ENCODE data around the gene GALNT9. TPM values are rescaled to one million over a fixed set of nuclear protein-coding genes. Genes with fewer than 3 reads are reported as not detected.

GALNT9 gene
- polyA plus RNA-seq, 2 of the 4 experiments (the other 2 are of a cell fraction): 0.66 to 2.8 TPM

DNA sequence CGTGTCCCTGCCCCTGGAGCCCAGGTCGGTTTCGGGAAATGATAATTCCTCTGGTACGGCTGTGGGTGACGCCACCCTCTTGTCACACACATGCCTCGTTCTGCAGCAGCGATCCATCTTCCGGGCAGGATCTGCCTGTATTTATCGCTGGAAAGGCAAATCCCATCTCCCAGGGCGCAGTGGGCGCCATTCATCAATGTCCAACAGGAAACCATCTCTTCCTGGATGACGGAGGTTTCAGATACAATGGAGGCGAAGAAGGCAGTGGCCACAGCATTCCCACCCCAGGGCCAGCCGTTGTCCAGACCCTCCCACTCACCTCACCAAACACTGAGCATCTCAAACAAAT is 110.9 kb downstream of the GALNT9 start:
- FAIRE-seq (no peak), DNase-seq (ENCODE audit: low read depth in 1 of 2, low spot score in 1 of 2) (no peak), ATAC-seq (no peak)
- WGBS (ENCODE audit: missing lambda C conversion rate): 63% methylated on average over 14 of the region's 14 CpGs
- CTCF ChIA-PET: interaction anchor here (1.1 to 2.0 kb wide), 5 partner anchors 10 to 65 kb away, joined by 4 to 10 read pairs (median 4); no protein-coding TSS in a partner anchor
- H3K4me2 ChIP-seq: no peak overlapping the region
- TF ChIP-seq KDM5A (IDR thresholded peaks at IDR 0.05) (no peak), JUN (IDR thresholded peaks at IDR 0.05) (no peak), MAZ (IDR thresholded peaks at IDR 0.05; ENCODE audit: borderline replicate concordance, low read depth, low read length) (no peak), NR3C1 (IDR thresholded peaks at IDR 0.05) (no peak), PHF8 (IDR thresholded peaks at IDR 0.05; ENCODE audit: borderline replicate concordance, low read depth) (no peak), RNF2 (IDR thresholded peaks at IDR 0.05; ENCODE audit: borderline replicate concordance, low read depth) (no peak)
- TF ChIP-seq, protein P1, sequence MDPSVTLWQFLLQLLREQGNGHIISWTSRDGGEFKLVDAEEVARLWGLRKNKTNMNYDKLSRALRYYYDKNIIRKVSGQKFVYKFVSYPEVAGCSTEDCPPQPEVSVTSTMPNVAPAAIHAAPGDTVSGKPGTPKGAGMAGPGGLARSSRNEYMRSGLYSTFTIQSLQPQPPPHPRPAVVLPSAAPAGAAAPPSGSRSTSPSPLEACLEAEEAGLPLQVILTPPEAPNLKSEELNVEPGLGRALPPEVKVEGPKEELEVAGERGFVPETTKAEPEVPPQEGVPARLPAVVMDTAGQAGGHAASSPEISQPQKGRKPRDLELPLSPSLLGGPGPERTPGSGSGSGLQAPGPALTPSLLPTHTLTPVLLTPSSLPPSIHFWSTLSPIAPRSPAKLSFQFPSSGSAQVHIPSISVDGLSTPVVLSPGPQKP (IDR thresholded peaks at IDR 0.05; ENCODE audit: low read depth, low read length): no peak
- TF ChIP-seq, protein P2, sequence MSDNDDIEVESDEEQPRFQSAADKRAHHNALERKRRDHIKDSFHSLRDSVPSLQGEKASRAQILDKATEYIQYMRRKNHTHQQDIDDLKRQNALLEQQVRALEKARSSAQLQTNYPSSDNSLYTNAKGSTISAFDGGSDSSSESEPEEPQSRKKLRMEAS (IDR thresholded peaks at IDR 0.05): no peak
- H3K9me3 ChIP-seq: peaks cover 3% of the 10 kb centered on the region; the same call in 1 of the 3 replicates
- POLR2A ChIA-PET: no interaction called here
- H3K27ac ChIP-seq: no peak overlapping the region
- H3K4me1 ChIP-seq: peaks cover 6% of the 10 kb centered on the region; the same call in 1 of the 3 replicates
- no peak overlapping the region for H3K4me3 ChIP-seq

DNA sequence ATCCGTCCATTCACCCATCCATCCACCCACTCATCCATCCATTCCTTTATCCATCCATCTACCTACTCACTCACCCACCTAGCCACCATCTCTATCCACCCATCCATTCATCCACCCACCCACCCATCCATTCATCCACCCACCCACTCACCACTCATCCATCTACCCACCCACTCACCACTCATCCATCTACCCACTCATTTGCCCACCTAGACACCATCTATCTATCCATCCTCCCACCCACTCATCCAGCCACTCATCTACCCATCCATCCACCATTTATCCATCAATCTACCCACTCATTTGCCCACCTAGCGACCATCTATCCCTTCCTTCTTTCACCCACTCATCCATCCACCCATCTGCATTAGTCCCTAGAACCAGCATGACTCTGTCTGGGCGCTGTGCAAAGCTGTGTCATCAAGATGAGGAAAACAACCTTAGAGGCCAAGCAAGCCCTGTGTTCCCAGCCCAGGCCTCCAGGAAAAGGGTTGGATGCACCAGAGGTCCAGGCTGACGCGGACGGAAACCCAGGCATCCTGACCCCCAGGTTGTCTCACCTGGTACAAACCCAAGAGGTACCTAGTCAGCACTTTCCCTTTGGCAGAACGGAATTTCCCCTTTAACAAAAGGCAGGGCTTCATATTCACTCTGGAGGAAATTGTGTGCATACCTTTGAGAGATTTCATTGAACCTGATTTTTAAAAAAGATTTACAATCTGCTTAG is 111.4 kb downstream of the GALNT9 start:
- ATAC-seq: no peak
- Histone ChIP-seq H3K27ac (no peak overlapping the region), H3K4me2 (no peak overlapping the region), H3K4me3 (no peak overlapping the region), H3K4me1 (peaks cover 6% of the 10 kb centered on the region; the same call in 1 of the 3 replicates), H3K9me3 (peaks cover 3% of the 10 kb centered on the region; the same call in 1 of the 3 replicates)
- DNase-seq (ENCODE audit: low read depth in 1 of 2, low spot score in 1 of 2): no peak
- ChIA-PET POLR2A (no interaction called here), CTCF (interaction anchor here (1.4 kb wide), 1 partner anchor 22 kb away, joined by 4 read pairs; no protein-coding TSS in a partner anchor)
- no peak for FAIRE-seq
- TF ChIP-seq RAD21 (conservative IDR thresholded peaks at IDR 0.05 in 1 of 2, IDR thresholded peaks at IDR 0.05 in 1 of 2): no peak
- TF ChIP-seq MAZ (IDR thresholded peaks at IDR 0.05; ENCODE audit: borderline replicate concordance, low read depth, low read length): no peak
- peak; percentile 50 for TF ChIP-seq MAFK (IDR thresholded peaks at IDR 0.05; ENCODE audit: partially characterized antibody)
- no peak for TF ChIP-seq TP53 (CRISPR knock-in tag; IDR thresholded peaks at IDR 0.05)
- 23% methylated on average over 7 of the region's 7 CpGs for WGBS (ENCODE audit: missing lambda C conversion rate)

DNA sequence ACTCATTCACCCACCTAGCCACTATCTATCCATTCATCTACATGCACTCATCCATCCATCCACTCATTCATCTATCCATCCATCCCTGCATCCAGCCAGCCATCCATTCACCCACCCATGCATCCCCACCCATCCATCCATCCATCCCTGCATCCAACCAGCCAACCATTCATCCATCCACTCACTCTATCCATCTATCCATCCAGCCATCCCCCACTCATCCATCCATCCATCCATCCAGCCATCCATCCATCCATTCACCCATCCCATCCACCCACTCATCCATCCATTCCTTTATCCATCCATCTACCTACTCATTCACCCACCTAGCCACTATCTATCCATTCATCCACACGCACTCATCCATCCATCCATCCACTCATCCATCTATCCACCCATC is 112.0 kb downstream of the GALNT9 start:
- H3K27ac ChIP-seq: no peak overlapping the region
- TF ChIP-seq JUNB (IDR thresholded peaks at IDR 0.05) (no peak), CHD2 (IDR thresholded peaks at IDR 0.05; ENCODE audit: low read length, partially characterized antibody) (no peak), POLR2AphosphoS2 (conservative IDR thresholded peaks at IDR 0.05; ENCODE audit: low read length) (no peak), FOSB (CRISPR knock-in tag; IDR thresholded peaks at IDR 0.05) (no peak), PHF8 (IDR thresholded peaks at IDR 0.05; ENCODE audit: borderline replicate concordance, low read depth) (no peak), EHMT2 (IDR thresholded peaks at IDR 0.05; ENCODE audit: low read depth) (no peak), SREBF2 (IDR thresholded peaks at IDR 0.05) (no peak), RFX5 (IDR thresholded peaks at IDR 0.05) (no peak), TFCP2L1 (CRISPR knock-in tag; IDR thresholded peaks at IDR 0.05) (no peak)
- TF ChIP-seq, protein P3, sequence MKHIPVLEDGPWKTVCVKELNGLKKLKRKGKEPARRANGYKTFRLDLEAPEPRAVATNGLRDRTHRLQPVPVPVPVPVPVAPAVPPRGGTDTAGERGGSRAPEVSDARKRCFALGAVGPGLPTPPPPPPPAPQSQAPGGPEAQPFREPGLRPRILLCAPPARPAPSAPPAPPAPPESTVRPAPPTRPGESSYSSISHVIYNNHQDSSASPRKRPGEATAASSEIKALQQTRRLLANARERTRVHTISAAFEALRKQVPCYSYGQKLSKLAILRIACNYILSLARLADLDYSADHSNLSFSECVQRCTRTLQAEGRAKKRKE (CRISPR knock-in tag; IDR thresholded peaks at IDR 0.05; ENCODE audit: low read depth): no peak
- TF ChIP-seq, protein P4, sequence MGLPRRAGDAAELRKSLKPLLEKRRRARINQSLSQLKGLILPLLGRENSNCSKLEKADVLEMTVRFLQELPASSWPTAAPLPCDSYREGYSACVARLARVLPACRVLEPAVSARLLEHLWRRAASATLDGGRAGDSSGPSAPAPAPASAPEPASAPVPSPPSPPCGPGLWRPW (IDR thresholded peaks at IDR 0.05): no peak
- TF ChIP-seq, protein P5, sequence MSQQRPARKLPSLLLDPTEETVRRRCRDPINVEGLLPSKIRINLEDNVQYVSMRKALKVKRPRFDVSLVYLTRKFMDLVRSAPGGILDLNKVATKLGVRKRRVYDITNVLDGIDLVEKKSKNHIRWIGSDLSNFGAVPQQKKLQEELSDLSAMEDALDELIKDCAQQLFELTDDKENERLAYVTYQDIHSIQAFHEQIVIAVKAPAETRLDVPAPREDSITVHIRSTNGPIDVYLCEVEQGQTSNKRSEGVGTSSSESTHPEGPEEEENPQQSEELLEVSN (IDR thresholded peaks at IDR 0.05; ENCODE audit: borderline replicate concordance, low read depth): no peak
- peaks cover 3% of the 10 kb centered on the region; the same call in 1 of the 3 replicates for H3K9me3 ChIP-seq
- no peak for FAIRE-seq
- CTCF ChIA-PET: no interaction called here
- no peak for DNase-seq (ENCODE audit: low read depth in 1 of 2, low spot score in 1 of 2)
- no peak overlapping the region for H3K4me3 ChIP-seq
- H3K4me1 ChIP-seq: peaks cover 2% of the 10 kb centered on the region; the same call in 1 of the 3 replicates
- ATAC-seq: no peak
- 8% methylated on average over 1 of the region's 1 CpG for WGBS (ENCODE audit: missing lambda C conversion rate)
- POLR2A ChIA-PET: no interaction called here
- H3K4me2 ChIP-seq: no peak overlapping the region

Measured in A549 (cell line).